Measurements from ENCODE around the gene TBC1D22A.

Gene TBC1D22A

GRCh38 chr22:47067911-47068625 is 305.6 kb downstream of the TBC1D22A start:
- DNase-seq = no peak

DNA sequence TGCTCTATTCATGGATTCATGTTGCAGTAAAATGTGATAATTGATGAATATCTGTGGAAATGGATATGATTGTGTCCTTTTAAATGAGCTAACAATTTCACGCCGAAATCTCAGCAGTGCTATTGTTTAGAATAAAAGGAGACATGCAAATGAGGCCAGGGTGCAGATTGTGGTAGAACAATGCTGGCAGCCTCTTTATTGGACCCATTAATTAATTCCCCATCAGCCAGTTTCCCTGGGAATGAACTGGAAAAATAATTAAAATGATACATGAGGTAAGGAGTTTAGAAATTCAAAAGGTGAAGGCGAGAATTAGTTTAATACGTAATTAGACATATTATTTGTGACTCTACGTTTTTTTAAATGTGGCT is 306.2 kb downstream of the TBC1D22A start:
- no peak for DNase-seq

DNA sequence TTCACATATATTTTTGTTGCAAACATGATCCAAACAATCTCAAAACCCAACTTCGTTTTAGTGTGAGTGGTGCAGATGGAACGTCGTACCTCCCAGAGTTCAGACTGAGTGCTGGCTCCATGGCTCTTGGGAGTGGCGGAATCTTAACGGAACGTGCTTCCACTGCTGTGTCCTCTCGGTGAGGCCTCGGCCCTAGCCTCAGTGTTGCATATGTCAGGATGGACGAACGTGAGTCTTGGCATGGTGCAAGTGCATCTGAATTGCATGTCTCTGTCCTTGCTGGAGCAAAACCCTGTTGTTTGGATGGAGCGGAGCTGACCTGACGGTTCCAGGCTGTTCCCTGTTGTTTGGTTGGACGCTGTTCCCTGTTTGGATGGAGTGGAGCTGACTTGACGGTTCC is 306.8 kb downstream of the TBC1D22A start:
- DNase-seq = no peak

DNA sequence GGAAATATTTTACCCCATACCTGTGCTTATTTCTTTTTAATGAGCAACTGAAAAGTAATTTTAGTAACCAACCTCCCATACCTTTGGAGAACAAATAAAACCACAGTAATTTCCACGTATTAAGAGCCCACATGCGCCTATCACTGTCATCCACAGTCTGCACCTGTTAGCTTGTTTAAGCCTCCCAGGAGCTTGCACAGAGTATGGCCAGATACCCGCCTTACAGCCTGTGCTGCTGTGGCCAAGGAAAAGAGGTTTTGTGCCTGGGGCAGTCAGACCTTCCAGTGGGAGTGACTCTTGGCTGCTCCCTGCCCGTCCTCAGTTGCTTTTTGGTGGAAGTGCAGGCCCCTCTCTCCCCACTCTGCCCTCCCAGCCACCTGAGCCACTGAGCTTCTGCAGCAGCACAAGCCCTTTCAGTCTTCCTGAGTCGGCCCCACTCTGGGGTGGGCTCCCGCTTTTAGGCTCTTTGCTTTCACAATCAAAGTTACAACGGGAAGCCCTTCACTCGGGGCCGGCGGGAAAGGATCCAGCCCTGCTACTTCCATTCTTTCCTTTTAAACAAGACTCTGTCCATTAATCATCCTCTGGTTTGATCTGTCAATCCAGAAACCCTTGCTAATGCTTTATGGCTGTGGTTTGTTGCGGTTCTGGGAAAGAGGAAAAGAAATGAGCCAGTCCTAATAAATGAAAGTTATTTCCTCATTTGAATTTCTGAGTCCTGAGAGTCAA is 308.8 kb downstream of the TBC1D22A start:
- DNase-seq = no peak

DNA sequence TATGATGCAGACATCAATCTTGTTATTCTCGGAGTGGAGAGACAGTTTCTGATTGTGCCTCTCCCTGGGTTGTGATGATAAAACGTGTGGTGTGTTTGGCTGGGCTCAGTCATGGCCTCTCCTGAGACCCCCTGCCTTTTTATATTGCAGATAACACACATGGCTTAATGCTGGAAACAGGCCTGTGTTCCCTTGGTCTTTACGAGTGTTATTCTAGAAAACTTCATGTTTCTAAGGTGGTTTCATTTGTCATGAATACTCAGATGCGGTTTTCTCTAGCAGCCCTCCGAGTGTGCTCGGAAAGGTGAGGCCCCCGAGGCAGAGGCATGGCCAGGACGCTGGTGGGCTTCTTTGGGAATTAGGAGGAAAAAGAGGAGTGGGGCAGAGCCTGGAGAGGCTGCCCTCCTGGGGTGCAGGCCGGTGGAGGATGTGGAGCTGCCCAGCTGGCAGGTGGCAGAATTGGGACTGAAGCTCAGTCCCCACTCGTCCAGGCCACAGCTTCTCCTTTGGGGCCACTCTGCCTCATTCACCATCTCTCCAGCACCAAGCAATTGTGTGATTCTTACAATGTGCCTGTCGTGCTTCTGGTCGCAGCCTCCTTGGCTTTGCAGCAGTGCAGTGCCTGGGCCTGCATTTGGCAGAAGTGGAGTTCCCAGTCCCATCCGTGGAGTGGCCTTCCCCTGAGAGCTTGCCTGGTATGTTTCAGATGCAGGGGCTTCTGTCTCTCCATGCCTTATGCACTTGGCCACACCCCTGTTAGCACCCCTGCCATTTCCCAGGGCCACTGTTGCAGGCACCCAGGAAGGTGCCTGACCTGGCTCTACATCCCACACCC is 309.6 kb downstream of the TBC1D22A start:
- no peak for DNase-seq

- no peak for DNase-seq
Measured at GRCh38 chr22:47072642-47072967, 310.2 kb downstream of the TBC1D22A start.

GRCh38 chr22:47073075-47073474 is 310.6 kb downstream of the TBC1D22A start:
- DNase-seq = no peak

GRCh38 chr22:47074105-47074504 is 311.7 kb downstream of the TBC1D22A start:
- no peak for DNase-seq

DNA sequence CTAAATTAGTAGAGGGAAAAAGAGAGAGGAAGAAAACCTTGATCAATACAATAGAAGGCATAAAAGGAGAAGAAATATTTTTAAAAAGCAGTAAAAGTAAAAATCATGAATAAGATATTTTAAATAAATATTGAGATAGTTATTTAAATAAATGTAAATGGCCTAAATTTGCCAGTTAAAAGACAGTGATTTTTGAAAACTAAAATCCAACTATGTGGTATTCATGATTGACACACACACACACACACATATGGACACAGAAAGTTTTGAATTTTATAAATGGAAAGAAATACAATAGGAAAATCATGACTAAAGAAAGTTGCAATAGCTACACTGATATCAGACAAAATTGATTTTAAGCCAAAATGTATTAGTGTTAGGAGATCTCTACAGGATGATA is 313.1 kb downstream of the TBC1D22A start:
- no peak for DNase-seq

DNA sequence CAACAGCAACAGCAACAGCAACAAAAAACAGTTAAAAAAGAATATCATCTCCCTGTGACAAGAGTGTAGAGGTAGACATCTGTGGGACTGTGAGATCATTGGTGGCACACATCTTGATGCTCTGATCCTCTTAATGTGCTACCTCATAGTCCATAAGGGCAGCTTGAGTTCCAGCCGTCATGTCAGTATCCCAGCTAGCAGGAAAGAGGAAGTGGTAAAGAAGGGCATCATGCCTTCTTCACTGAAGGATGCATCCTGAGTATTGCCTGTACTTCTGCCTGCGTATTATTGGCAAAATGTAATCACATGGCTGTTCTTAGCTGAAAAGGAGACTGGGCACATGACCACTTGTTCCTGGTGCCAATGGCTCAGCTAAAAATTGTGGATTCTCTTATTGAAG is 314.3 kb downstream of the TBC1D22A start:
- DNase-seq = no peak

DNA sequence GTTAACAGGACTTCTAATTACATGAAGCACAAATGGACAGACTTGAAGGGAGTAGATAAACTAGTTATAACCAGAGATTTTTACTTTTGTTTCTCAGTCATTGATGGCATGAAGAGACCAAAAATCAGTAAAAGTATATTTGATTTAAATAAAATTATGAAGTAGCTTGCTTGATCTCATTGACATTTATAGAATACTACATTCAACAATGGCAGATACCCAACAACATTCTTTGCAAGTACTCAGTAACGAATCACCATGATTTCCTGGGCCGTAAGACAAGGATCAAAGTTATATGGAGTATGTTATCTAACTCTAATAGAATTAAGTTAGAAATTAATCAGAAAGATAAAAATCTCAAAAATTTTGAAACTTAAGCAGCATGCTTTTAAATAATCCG is 317.6 kb downstream of the TBC1D22A start:
- DNase-seq = no peak

- DNase-seq = no peak
Measured at GRCh38 chr22:47082505-47082904, 320.1 kb downstream of the TBC1D22A start.

- no peak for DNase-seq
Measured at GRCh38 chr22:47083379-47083986, 321.0 kb downstream of the TBC1D22A start.

DNA sequence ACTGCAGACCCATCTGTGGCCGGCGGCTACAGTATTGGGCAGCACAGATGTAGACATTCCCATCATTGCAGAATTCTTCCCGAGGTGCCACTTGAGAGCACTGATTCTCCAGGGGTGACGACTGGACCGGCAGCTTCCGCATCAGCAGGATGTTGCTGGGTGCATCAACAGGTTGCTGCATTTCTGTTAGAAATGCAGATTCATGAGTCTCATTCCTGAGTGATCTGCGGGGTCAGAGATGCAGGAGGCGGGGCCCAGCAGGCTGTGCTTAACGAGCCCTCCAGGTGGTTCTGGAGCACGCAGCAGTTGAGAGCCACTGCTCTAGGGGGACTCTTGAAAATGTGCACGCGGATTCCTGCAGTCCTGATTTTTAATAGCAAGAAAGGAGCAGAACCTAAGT is 321.8 kb downstream of the TBC1D22A start:
- no peak for DNase-seq

- no peak for DNase-seq
Measured at GRCh38 chr22:47086596-47087248, 324.3 kb downstream of the TBC1D22A start.

- no peak for DNase-seq
Measured at GRCh38 chr22:47088480-47089158, 326.2 kb downstream of the TBC1D22A start.

DNA sequence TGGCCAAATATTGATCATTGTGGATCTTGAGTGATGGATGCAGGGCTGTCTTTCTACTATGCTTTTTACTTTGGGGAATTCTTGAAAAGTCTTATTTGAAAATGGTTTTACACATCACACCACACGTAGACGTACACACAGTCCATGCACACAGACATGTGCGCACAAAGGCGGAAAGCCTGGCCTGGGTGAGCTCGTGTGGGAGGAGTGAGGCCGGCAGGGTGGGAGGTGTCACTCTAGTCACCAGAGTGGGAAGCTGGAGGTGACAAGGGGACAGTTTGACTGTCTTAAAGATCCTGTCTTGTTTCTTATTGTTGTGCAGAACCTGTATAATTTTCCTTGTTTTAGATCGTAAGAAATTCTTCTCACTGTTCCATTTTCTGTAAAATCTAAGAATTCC is 326.9 kb downstream of the TBC1D22A start:
- no peak for DNase-seq

DNA sequence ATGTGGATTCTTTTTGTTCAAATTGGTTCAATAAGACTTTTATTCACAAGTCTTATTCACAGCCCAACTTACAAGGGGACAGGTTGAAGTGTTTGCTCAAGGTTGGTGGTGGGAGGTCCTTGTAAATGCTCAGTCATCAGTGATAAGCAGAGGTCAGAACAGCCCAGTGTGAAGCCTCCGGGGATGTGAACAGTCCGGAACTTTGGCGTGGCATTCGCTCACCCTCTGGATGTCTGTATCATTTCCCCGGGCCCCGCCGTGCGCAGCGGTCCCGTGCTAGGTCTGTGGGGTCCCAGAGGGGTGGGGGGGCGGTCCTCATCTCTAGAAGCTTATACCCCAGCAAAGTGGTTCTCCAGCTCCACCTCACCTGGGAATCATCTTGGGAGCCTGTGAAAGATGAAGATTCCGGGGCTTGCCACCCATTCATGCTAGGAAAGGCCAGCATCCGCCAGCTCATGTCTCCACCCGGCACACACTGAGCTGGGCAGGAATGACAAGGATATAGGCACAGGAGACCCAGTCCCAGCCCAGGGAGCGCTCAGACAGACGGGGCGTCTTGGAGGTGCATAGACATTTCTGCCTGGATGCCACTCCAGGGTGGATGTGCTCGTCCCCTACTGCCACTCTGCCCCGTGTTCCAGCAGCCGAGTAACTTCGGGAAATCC is 327.5 kb downstream of the TBC1D22A start:
- DNase-seq = no peak

GRCh38 chr22:47090591-47091245 is 328.3 kb downstream of the TBC1D22A start:
- DNase-seq = no peak

- DNase-seq = no peak
Measured at GRCh38 chr22:47091246-47091651, 328.8 kb downstream of the TBC1D22A start.
